ENCODE measurements around the gene LST1. TPM values are rescaled to one million over a fixed set of nuclear protein-coding genes. Genes with fewer than 3 reads are reported as not detected.

LST1 gene
- total RNA-seq, 1 experiment from 2014 or later, result not detected

DNA sequence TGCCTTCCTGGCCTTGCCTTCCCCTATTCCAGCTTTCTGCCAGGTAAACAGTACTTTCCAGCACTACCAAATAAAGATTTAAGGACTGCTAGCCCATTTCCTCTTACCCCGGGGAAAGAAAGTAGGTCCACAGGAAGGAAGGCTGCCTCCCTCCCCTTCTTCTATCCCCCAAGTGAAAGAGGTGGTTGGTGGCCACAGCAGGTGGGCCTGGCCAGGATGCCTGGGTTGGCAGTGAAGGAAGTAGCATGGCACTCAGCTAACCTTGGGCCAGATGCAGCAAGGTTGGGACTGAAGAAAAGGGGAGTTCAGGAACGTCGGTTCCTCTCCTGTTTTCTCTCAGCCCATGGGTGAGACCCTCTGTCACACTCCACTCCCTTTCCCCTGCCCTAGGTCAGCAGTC, 29.8 kb upstream of the LST1 start:
- CTCF ChIA-PET, result interaction anchor here (0.6 kb wide), 2 partner anchors 43 to 243 kb away, joined by 3 read pairs; no protein-coding TSS in a partner anchor
- TF ChIP-seq, protein P1, sequence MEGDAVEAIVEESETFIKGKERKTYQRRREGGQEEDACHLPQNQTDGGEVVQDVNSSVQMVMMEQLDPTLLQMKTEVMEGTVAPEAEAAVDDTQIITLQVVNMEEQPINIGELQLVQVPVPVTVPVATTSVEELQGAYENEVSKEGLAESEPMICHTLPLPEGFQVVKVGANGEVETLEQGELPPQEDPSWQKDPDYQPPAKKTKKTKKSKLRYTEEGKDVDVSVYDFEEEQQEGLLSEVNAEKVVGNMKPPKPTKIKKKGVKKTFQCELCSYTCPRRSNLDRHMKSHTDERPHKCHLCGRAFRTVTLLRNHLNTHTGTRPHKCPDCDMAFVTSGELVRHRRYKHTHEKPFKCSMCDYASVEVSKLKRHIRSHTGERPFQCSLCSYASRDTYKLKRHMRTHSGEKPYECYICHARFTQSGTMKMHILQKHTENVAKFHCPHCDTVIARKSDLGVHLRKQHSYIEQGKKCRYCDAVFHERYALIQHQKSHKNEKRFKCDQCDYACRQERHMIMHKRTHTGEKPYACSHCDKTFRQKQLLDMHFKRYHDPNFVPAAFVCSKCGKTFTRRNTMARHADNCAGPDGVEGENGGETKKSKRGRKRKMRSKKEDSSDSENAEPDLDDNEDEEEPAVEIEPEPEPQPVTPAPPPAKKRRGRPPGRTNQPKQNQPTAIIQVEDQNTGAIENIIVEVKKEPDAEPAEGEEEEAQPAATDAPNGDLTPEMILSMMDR (IDR thresholded peaks at IDR 0.05; ENCODE audit: unreplicated experiment), result no peak
- Mint-ChIP-seq H3K4me1 (ENCODE audit: insufficient read depth, unreplicated experiment) (peaks cover 20% of the 10 kb centered on the region), H3K9me3 (ENCODE audit: unreplicated experiment) (no peaks in the 10 kb centered on the region), H3K4me3 (ENCODE audit: unreplicated experiment) (no peak overlapping the region), H3K27me3 (ENCODE audit: insufficient read depth, unreplicated experiment) (no peaks in the 10 kb centered on the region), H3K36me3 (ENCODE audit: insufficient read depth, unreplicated experiment) (peaks cover 56% of the 10 kb centered on the region), H3K27ac (ENCODE audit: low read depth, unreplicated experiment) (no peak overlapping the region)
- intact Hi-C loops (cut with micrococcal nuclease), result no loop called here
- DNase-seq (ENCODE audit: unreplicated experiment), result no peak
- POLR2A ChIA-PET, result interaction anchor here (0.6 to 1.1 kb wide), 4 partner anchors 10 to 95 kb away, joined by 3 read pairs; partner anchors contain the start of genes ATP6V1G2 and DDX39B
- BruUV-seq (replicated peaks), result no TSS peak

DNA sequence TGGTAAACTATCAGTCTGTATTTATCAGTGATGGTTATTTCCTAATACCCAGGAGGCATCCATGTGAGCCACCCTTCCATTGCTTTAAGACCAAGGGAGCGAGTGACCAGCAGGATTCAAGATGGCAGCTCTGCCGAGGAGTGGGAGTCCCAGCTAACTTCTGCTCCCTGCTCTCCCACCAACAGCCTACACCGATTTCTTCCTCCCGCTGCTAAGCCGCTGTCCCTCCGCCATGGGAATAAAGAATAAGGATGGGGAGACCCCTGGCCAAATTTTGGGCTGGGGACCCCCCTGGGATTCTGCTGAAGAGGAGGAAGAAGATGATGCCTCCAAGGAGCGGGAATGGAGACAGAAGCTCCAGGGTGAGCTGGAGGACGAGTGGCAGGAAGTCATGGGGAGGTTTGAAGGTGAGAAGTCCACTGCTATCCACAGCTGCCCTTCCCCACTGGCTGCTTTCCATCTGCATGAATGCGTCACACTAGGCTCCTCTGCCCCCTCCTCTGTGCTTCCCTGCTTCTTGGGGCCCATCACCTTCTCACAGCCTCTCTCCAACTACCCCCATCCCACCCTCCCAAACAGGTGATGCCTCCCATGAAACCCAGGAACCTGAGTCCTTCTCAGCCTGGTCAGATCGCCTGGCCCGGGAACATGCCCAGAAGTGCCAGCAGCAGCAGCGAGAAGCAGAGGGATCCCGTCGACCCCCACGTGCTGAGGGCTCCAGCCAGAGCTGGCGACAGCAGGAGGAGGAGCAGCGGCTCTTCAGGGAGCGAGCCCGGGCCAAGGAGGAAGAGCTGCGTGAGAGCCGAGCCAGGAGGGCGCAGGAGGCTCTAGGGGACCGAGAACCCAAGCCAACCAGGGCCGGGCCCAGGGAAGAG, 28.4 kb upstream of the LST1 start:
- POLR2A ChIA-PET, result interaction anchor here (0.7 kb wide), 1 partner anchor 396 kb away, joined by 3 read pairs; no protein-coding TSS in a partner anchor
- H3K36me3 Mint-ChIP-seq (ENCODE audit: insufficient read depth, unreplicated experiment), result peaks cover 49% of the 10 kb centered on the region
- H3K27ac Mint-ChIP-seq (ENCODE audit: low read depth, unreplicated experiment), result no peak overlapping the region
- BruUV-seq (replicated peaks), result TSS peak; percentile 22
- H3K27me3 Mint-ChIP-seq (ENCODE audit: insufficient read depth, unreplicated experiment), result no peaks in the 10 kb centered on the region
- no peak overlapping the region for H3K4me3 Mint-ChIP-seq (ENCODE audit: unreplicated experiment)
- TF ChIP-seq, protein P1 (IDR thresholded peaks at IDR 0.05; ENCODE audit: unreplicated experiment), result no peak
- DNase-seq (ENCODE audit: unreplicated experiment), result no peak
- CTCF ChIA-PET, result interaction anchor here (1.0 kb wide), 1 partner anchor 40 kb away, joined by 4 read pairs; no protein-coding TSS in a partner anchor
- no peaks in the 10 kb centered on the region for H3K9me3 Mint-ChIP-seq (ENCODE audit: unreplicated experiment)
- H3K4me1 Mint-ChIP-seq (ENCODE audit: insufficient read depth, unreplicated experiment), result peaks cover 20% of the 10 kb centered on the region
- intact Hi-C loops (cut with micrococcal nuclease), result no loop called here

DNA sequence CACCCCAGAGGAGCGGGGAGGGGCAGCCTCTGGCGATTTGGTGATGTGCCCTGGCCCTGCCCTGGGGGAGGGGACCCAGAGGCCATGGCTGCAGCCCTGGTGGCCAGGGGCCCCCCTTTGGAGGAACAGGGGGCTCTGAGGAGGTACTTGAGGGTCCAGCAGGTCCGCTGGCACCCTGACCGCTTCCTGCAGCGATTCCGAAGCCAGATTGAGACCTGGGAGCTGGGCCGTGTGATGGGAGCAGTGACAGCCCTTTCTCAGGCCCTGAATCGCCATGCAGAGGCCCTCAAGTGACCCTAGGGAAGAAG, 27.8 kb upstream of the LST1 start:
- no peak overlapping the region for H3K27ac Mint-ChIP-seq (ENCODE audit: low read depth, unreplicated experiment)
- H3K27me3 Mint-ChIP-seq (ENCODE audit: insufficient read depth, unreplicated experiment), result no peaks in the 10 kb centered on the region
- TF ChIP-seq, protein P1 (IDR thresholded peaks at IDR 0.05; ENCODE audit: unreplicated experiment), result no peak
- BruUV-seq (replicated peaks), result no TSS peak
- peaks cover 20% of the 10 kb centered on the region for H3K4me1 Mint-ChIP-seq (ENCODE audit: insufficient read depth, unreplicated experiment)
- intact Hi-C loops (cut with micrococcal nuclease), result no loop called here
- CTCF ChIA-PET, result interaction anchor here (0.6 to 1.0 kb wide), 2 partner anchors 40 to 278 kb away, joined by 4 to 5 read pairs; no protein-coding TSS in a partner anchor
- peaks cover 43% of the 10 kb centered on the region for H3K36me3 Mint-ChIP-seq (ENCODE audit: insufficient read depth, unreplicated experiment)
- H3K9me3 Mint-ChIP-seq (ENCODE audit: unreplicated experiment), result no peaks in the 10 kb centered on the region
- POLR2A ChIA-PET, result interaction anchor here (1.2 kb wide), 1 partner anchor 37 kb away, joined by 3 read pairs; no protein-coding TSS in a partner anchor
- no peak for DNase-seq (ENCODE audit: unreplicated experiment)
- no peak overlapping the region for H3K4me3 Mint-ChIP-seq (ENCODE audit: unreplicated experiment)

All from MCF 10A (cell line).